CD14-positive monocyte (primary cell): ENCODE measurements around the gene ARHGAP32. TPM values are rescaled to one million over a fixed set of nuclear protein-coding genes. Genes with fewer than 3 reads are reported as not detected.

Experiments
- DNase-seq, 3 donors: peaks; one replicate each; pipeline ENCODE4 v3.0.0-alpha.2; 2011 to 2022
- H2AFZ ChIP-seq: 2 replicates; pipeline ENCODE4 v1.6.0; 2012; ENCODE audit warnings: mild to moderate bottlenecking, low read depth, low read length, inconsistent platforms; ENCODE audit not compliant: insufficient read depth, poor library complexity, severe bottlenecking
- H3K27ac ChIP-seq, 2 donors: 1 replicate in 1 of 2; 2 replicates in 1 of 2; pipeline ENCODE4 v1.5.1; 2012 to 2013; ENCODE audit warnings: low read length in 2 of 2, control low read depth in 1 of 2, inconsistent platforms in 1 of 2, low read depth in 1 of 2, mild to moderate bottlenecking in 1 of 2
- H3K27me3 ChIP-seq, 2 donors: one replicate each; pipeline versions ENCODE4 v1.6.0 to v1.6.1; 2011 to 2013; ENCODE audit warnings: low read length in 2 of 2; ENCODE audit not compliant: control insufficient read depth in 2 of 2, insufficient read depth in 2 of 2
- H3K36me3 ChIP-seq, 2 donors: replicated peaks in 1 of 2; 1 replicate in 1 of 2; 2 replicates in 1 of 2; pipeline versions ENCODE4 v1.5.1 to v1.6.1; 2012 to 2013; ENCODE audit warnings: low read length in 2 of 2, control low read depth in 1 of 2, inconsistent platforms in 1 of 2, mild to moderate bottlenecking in 1 of 2; ENCODE audit not compliant: insufficient read depth in 2 of 2, control insufficient read depth in 1 of 2
- H3K4me1 ChIP-seq, 2 donors: 1 replicate in 1 of 2; 2 replicates in 1 of 2; pipeline versions ENCODE4 v1.5.1 to v1.6.1; 2012 to 2013; ENCODE audit warnings: low read length in 2 of 2, control low read depth in 1 of 2, inconsistent platforms in 1 of 2, mild to moderate bottlenecking in 1 of 2, moderate library complexity in 1 of 2; ENCODE audit not compliant: insufficient read depth in 2 of 2, control insufficient read depth in 1 of 2
- H3K4me2 ChIP-seq: replicated peaks from 2 replicates; pipeline ENCODE3; 2012; ENCODE audit warnings: low read length, moderate library complexity, mild to moderate bottlenecking; ENCODE audit not compliant: poor library complexity, severe bottlenecking; ENCODE audit errors: extremely low read depth
- H3K4me3 ChIP-seq, 3 experiments: fragments of 200-600 bp in 1 of 3; sonication (generic) in 1 of 3; replicated peaks in 1 of 3; 1 replicate in 2 of 3; 2 replicates in 1 of 3; pipeline ENCODE4 v1.5.1; 2011 to 2013; ENCODE audit warnings: low read length in 3 of 3, mild to moderate bottlenecking in 3 of 3, control low read depth in 2 of 3, low read depth in 2 of 3, inconsistent platforms in 1 of 3, moderate library complexity in 1 of 3
- H3K79me2 ChIP-seq: 2 replicates; pipeline ENCODE4 v1.6.0; 2012; ENCODE audit warnings: mild to moderate bottlenecking, control low read depth, inconsistent platforms, low read length, moderate library complexity; ENCODE audit not compliant: insufficient read depth
- H3K9ac ChIP-seq: 2 replicates; pipeline ENCODE4 v1.6.0; 2017; ENCODE audit warnings: low read length, mild to moderate bottlenecking; ENCODE audit not compliant: insufficient read depth, poor library complexity, severe bottlenecking
- H3K9me3 ChIP-seq, 2 donors: replicated peaks in 1 of 2; 1 replicate in 1 of 2; 2 replicates in 1 of 2; pipeline versions ENCODE4 v1.5.1 to v1.6.1; 2012 to 2013; ENCODE audit warnings: low read length in 2 of 2, control low read depth in 1 of 2; ENCODE audit not compliant: control insufficient read depth in 1 of 2, insufficient read depth in 1 of 2
- H4K20me1 ChIP-seq: 2 replicates; pipeline ENCODE4 v1.6.0; 2012; ENCODE audit warnings: mild to moderate bottlenecking, low read length, control low read depth, moderate library complexity; ENCODE audit not compliant: insufficient read depth
- H3K27ac Mint-ChIP-seq, 7 donors: one replicate each; pipeline ENCODE4 v1.8.0; 2020; ENCODE audit warnings: mild to moderate bottlenecking in 7 of 7, mixed read lengths in 7 of 7, moderate library complexity in 6 of 7, inconsistent platforms in 2 of 7
- H3K27me3 Mint-ChIP-seq, 3 donors: one replicate each; pipeline ENCODE4 v1.8.0; 2021 to 2022; ENCODE audit warnings: low read depth in 3 of 3, mild to moderate bottlenecking in 3 of 3, mixed read lengths in 3 of 3, moderate library complexity in 3 of 3, inconsistent platforms in 1 of 3
- H3K36me3 Mint-ChIP-seq, 2 donors: one replicate each; pipeline ENCODE4 v1.8.0; 2020; ENCODE audit warnings: mixed read lengths in 2 of 2, inconsistent platforms in 1 of 2, mild to moderate bottlenecking in 1 of 2
- H3K4me1 Mint-ChIP-seq: one replicate; pipeline ENCODE4 v1.8.0; 2020; ENCODE audit warnings: mild to moderate bottlenecking, mixed read lengths
- H3K4me3 Mint-ChIP-seq, 2 donors: one replicate each; pipeline ENCODE4 v1.8.0; 2020; ENCODE audit warnings: mild to moderate bottlenecking in 2 of 2, mixed read lengths in 2 of 2, moderate library complexity in 1 of 2
- H3K9me3 Mint-ChIP-seq, 7 donors: one replicate each; pipeline ENCODE4 v1.8.0; 2020 to 2022; ENCODE audit warnings: mixed read lengths in 7 of 7, mild to moderate bottlenecking in 6 of 7, moderate library complexity in 6 of 7, inconsistent platforms in 2 of 7
- WGBS: methylation state at CpG from one replicate; pipeline ENCODE4 v1.1.5; 2013; ENCODE audit warnings: missing lambda C conversion rate; ENCODE audit not compliant: insufficient coverage; 5-methylcytosine and 5-hydroxymethylcytosine counted together
- intact Hi-C, 2 donors: fragments of 100-400 bp; cut with micrococcal nuclease; formaldehyde crosslinking; loops; one replicate each; pipeline versions ENCODE4 v1.15.0 to v1.15.1; 2023
- polyA plus RNA-seq, 3 donors: library from polyadenylated mRNA; depleted of rRNA in 1 of 3; unstranded in 2 of 3; stranded (reverse) in 1 of 3; fragments of 300-500 nt in 2 of 3; fragments of >200 nt in 1 of 3; fragmentation: Illumina TruSeq in 2 of 3; gene quantifications; 1 replicate in 2 of 3; 2 replicates in 1 of 3; pipeline ENCODE4 v1.2.3, GENCODE V29; 2012 to 2021
- TF ChIP-seq, protein P1 (sequence below): fragments of 200-600 bp; IDR thresholded peaks from one replicate; pipeline ENCODE4 v1.8.0; 2022; ENCODE audit warnings: antibody characterized with exemption, mild to moderate bottlenecking

ARHGAP32 gene
- polyA plus RNA-seq, 3 donors, result 0.13 to 3.4 (median 0.72) TPM

- intact Hi-C loops, result no loop called here
- Histone ChIP-seq H3K79me2 (no peaks in the 10 kb centered on the region), H3K4me1 (no peaks in the 10 kb centered on the region), H3K36me3 (no peaks in the 10 kb centered on the region), H3K4me3 (no peak overlapping the region), H4K20me1 (no peaks in the 10 kb centered on the region), H3K27me3 (no peaks in the 10 kb centered on the region), H3K27ac (no peak overlapping the region), H3K4me2 (no peak overlapping the region), H3K9me3 (peaks cover 0 to 16% of the 10 kb centered on the region in 2 donors), H3K9ac (no peak overlapping the region), H2AFZ (no peak overlapping the region)
- H3K27ac Mint-ChIP-seq, result no peak overlapping the region
- H3K4me3 Mint-ChIP-seq, result no peak overlapping the region
- TF ChIP-seq, protein P1, sequence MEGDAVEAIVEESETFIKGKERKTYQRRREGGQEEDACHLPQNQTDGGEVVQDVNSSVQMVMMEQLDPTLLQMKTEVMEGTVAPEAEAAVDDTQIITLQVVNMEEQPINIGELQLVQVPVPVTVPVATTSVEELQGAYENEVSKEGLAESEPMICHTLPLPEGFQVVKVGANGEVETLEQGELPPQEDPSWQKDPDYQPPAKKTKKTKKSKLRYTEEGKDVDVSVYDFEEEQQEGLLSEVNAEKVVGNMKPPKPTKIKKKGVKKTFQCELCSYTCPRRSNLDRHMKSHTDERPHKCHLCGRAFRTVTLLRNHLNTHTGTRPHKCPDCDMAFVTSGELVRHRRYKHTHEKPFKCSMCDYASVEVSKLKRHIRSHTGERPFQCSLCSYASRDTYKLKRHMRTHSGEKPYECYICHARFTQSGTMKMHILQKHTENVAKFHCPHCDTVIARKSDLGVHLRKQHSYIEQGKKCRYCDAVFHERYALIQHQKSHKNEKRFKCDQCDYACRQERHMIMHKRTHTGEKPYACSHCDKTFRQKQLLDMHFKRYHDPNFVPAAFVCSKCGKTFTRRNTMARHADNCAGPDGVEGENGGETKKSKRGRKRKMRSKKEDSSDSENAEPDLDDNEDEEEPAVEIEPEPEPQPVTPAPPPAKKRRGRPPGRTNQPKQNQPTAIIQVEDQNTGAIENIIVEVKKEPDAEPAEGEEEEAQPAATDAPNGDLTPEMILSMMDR, result no peak
- no peaks in the 10 kb centered on the region for H3K4me1 Mint-ChIP-seq
- DNase-seq, result no peak
- H3K27me3 Mint-ChIP-seq, result no peaks in the 10 kb centered on the region
- H3K9me3 Mint-ChIP-seq, result peaks cover 8 to 26% (median 16%) of the 10 kb centered on the region in 7 donors
- H3K36me3 Mint-ChIP-seq, result peaks cover 2 to 10% of the 10 kb centered on the region in 2 donors
- WGBS, result 84% methylated on average over 3 of the region's 7 CpGs
Observed at GRCh38 chr11:129075757-129076156, 116.4 kb downstream of the ARHGAP32 start.

GRCh38 chr11:129067454-129067853 lies 124.7 kb downstream of the ARHGAP32 start:
- Mint-ChIP-seq H3K27ac (peak overlapping the region in 2 of 7 donors; percentile 11 to 47), H3K4me3 (no peak overlapping the region), H3K4me1 (no peaks in the 10 kb centered on the region), H3K9me3 (no peaks in the 10 kb centered on the region), H3K36me3 (peaks cover 19 to 21% of the 10 kb centered on the region in 2 donors), H3K27me3 (no peaks in the 10 kb centered on the region)
- H4K20me1 ChIP-seq, result no peaks in the 10 kb centered on the region
- DNase-seq, result no peak
- no peaks in the 10 kb centered on the region for H3K4me1 ChIP-seq
- no peaks in the 10 kb centered on the region for H3K9me3 ChIP-seq
- H3K36me3 ChIP-seq, result peaks cover 0 to 19% of the 10 kb centered on the region in 2 donors
- H3K79me2 ChIP-seq, result no peaks in the 10 kb centered on the region
- intact Hi-C loops, result no loop called here
- TF ChIP-seq, protein P1, result no peak
- no peak overlapping the region for H3K27ac ChIP-seq
- no peak overlapping the region for H3K4me2 ChIP-seq
- H3K27me3 ChIP-seq, result no peaks in the 10 kb centered on the region
- no CpG with 5 or more reads among the region's 2 CpGs for WGBS
- no peak overlapping the region for H3K9ac ChIP-seq
- no peak overlapping the region for H2AFZ ChIP-seq
- H3K4me3 ChIP-seq, result no peak overlapping the region
